HG02678 (cell line): ENCODE results near the gene EEPD1.
"Not testable (repeated sequence)": the region's sequence is repeated elsewhere in the genome, so short reads cannot be mapped to it uniquely, and the experiment has no call there.

Source experiments
- ATAC-seq: cut with Tn5 transposase; IDR thresholded peaks from one replicate; pipeline ENCODE4 v1.9.1; 2021; ENCODE audit warnings: mild to moderate bottlenecking, moderate library complexity; ENCODE audit not compliant: unreplicated experiment

The EEPD1 gene

DNA sequence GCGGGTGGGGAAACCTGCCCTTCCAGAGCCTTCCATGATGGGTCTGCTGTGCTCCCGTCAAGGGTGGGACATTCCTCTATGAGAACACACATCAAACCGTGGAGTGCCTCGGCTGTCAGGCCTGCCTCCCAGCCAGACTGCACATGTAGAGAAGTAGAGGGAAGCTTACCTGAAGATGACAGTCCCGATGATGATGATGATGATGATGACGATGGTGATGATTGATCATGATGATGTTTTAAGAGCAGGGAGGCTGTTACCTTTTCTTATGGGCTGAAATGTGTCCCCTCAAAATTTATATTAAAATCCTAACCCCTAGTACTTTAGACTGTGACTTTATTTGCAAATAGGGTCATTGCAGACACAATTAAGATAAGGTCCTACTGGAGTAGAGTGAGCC, 160.6 kb downstream of the EEPD1 start:
- ATAC-seq, result no peak

DNA sequence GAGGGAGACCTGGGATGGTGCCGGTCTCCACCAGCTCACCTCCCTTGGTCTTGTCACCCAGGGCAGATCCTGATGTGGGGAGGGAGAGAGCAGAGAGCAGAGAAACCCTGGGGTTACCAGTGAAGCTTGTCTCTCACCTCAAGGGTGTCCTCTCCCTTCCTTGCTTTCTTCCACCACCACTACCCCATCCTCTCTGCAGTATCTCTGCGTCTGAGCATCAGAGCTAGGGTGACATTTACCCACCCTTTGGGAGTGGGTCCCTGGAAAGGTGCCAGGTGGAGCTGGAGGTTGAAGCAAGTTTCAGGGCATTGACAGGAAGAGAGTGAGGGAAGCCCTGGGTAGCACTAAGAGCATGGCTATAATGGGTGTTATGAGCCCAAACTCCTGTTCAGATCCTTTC, 161.4 kb downstream of the EEPD1 start:
- no peak for ATAC-seq

DNA sequence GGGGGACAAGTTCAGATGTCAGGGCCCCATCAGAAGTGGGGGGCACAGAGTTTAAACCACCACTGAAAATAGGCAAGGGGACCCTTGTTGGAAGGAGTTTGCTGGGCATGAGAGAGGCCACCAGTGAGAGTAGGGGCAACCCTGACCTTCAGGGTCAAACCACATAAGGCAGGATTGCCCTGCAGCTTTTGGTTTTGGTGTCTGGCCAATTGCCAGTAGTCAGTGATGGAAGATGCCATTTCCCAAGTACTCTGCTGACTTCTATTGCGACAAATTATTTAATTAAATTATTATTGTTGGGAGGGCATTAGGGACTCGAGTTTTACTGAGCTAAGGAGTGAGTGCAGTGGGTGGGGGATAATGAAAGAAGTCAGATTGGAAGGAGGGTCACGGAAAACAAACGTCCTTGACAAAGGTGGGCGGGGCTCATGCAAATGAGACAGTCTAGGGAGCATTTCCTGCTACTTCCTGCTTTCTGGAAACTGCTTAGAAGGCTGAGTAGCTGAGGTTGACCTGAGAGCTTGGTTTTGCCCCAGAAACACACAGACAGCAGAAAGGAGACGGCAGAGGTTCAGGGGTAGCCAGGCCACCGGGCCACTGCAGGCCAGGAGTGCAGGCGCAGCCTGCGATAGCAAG, 162.4 kb downstream of the EEPD1 start:
- no peak for ATAC-seq

DNA sequence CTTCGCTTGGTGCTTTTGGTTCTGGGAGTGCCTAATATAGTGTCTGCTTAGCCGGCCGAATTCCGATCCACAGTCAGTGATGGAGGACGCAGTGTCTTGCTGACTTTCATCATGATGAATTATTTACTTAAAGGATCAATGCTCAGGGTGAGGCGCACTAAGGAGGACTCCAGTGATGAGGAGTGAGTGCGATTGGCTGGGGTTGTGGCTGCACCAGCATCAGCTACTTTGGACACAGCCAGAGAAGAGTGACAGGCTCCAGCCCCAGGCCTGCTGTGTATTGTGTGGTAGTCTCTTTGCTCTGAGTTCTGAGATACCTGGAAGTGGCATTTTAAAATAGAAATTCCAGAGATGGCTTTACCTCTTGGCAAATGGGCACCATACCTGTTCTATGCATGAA, 163.3 kb downstream of the EEPD1 start:
- no peak for ATAC-seq

DNA sequence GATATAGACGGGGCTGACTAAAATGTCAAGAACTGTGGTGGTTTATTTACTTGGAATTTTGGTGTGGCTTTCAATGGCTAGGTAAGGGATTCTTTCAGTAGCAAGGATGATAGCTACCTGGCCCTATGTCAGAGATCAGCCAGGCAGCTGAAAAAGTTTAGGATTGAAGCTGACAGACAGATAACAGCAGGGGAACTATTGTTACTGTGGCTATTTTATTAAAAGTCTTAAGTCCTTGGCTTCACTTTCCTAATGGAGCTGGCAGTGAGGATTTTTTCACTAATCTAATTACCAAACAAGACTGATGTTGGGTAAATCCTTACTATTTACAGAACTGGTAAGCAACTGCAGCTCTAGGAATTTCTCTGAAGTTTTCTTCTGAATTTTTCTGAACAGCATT, 164.2 kb downstream of the EEPD1 start:
- no peak for ATAC-seq

DNA sequence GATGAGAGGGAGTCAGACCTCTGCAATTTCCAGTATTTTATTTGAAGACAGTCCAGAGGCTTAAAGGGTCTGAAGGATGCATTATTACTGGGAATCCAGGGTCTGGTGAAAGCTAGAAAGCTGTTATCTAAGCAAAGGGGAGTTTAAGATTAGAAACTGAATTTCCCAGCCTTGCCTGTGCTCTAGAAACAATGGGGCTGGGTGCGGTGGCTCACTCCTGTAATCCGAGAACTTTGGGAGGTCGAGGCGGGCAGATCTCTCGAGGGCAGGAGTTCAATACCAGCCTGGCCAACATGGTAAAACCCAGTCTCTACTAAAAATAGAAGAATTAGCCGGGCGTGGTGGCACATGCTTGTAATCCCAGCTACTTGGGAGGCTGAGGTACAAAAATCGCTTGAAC, 165.1 kb downstream of the EEPD1 start:
- ATAC-seq, result no peak

DNA sequence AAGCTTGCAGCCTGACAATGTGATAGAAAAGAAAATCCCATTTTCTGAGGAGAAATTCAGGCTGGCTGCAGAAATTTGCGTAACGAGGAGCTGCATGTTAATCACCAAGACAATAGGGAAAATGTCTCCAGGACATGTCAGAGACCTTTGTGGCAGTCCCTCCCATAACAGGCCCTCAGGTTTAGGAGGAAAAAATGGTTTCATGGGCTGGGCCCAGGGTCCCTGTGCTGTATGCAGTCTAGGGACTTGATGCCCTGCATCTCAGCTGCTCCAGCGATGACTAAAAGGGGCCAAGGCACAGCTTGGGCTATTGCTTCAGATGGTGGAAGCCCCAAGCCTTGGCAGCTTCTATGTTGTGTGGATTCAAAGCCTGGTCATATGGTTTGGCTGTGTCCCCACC, 168.2 kb downstream of the EEPD1 start:
- ATAC-seq, result not testable (repeated sequence)

DNA sequence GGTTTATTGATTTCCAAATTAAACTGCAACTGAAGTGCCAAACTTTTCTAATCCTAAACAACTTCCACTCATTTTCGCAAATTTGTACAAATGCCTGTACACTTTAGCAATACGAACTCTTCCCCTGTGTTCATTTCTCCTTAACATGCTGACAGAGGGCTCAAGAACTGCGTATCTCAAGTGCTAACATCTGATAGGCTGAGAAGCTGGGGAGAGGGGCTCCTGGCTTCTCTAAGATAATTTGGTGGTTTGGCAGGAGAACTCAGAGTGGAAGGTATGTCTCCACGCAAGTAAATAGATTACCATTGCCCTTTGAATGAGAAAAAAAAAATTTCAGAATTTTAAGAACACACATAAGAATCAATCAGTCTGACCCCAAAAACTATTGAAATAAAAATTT, 183.3 kb downstream of the EEPD1 start:
- ATAC-seq, result no peak

DNA sequence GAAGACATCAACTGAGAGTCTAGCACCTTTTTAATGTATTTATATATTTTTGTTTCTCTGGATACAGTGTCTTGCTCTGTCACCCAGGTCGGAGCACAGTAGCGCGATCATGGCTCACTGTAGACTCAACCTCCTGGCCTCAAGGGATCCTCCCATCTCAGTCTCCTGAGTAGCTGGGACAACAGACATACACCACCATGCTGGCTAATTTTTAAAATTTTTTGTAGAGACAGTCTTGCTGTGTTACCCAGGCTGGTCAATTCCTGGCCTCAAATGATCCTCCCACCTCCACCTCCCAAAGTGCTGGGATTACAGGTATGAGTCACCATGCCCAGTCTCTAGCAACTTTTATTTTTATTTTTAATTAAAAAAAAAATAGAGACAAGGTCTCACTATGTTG, 185.2 kb downstream of the EEPD1 start:
- no peak for ATAC-seq

DNA sequence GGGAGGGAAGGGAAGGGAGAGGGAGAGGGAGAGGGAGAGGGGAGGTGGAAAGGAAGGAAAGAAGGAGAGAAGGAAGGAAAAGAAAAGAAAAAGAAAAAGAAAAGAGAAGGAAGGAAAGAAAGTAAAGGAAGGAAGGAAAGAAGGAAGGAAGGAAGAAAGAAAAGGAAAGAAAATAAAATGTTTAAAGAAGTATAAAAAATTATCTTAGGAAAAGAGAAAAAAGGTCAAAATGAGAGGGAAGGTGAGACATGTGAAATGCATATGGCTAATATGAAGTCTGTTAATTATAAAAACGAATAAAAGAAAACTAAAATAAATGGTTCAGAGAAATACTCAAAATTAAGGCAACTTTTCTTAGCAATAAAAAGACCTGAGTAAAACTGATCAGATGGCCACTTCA, 190.5 kb downstream of the EEPD1 start:
- ATAC-seq, result no peak

DNA sequence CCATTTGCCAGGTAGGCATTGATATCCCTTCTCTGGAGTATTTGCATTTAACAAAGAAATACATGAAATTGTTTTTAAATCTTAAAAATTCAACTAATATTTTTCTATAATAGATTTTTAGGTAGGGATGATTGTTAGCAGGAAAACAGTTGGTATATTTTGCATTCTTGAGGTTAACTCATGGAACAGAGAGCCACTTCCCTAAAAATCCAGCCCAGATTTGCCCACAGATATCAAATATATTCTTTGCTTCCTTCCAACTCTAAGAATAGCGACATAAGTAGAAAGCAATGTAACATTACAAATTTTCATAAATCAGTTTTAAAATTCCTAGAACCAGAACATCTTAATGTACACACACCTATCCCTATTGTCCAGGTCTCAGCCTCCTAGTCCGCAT, 191.6 kb downstream of the EEPD1 start:
- ATAC-seq, result no peak

DNA sequence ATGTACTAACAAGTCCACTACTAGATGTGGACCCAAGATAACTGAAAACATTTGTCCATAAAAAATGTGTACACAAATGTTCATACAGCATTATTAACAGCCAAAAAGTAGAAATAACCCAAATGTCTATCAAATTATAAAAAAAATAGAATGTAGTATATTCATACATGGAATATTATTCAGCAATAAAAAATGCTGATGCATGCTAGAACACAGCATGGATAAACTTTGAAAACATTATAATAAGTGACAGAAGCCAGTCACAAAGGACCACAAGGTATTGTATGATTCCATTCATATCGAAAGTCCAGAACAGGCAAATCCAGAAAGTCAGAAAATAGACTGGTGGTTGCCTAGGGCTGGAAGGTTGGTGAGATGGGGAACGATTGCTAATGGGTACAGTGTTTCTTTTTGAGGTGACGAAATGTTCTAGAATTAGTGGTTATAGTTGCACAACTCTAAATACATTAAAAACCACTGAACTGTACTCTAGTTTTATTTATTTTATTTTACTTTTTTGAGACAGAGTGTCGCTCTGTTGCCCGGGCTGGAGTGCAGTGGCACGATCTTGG, 193.3 kb downstream of the EEPD1 start:
- ATAC-seq, result no peak

DNA sequence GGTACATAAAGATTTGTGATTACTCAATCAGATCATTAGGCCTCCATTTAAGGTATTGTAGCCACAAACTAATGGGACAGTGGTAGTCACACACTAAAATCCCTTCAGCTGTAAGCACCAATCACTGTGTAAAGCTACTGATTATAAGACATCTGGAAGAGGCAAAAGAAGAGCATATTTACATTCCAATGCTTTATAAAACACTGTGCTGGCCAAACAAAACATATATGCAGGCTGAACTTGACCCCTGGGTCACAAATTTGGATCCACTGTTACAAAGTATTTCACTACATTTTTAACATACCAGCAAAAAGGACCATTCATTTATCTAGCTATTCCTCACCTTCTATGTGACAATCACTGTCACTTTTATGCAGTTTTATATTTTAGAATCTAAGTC, 195.2 kb downstream of the EEPD1 start:
- ATAC-seq, result no peak

DNA sequence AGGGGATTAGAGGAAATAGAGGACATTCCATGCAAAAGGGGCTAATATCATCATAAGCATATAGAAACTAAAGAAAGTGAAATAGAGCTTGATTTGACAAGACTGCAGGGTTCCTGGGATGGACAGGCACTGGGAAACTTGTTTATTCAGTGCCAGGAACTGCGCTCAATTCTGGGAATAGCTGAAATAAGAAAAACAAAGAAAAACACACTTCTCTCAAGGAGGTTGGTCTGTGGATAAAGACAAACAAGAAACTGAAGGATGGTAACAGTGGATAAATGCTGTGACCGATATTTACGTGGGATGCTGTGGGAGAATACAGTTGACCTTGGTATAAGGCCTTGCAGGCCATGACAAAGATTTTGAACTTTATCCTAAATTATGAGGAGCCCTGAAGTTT, 195.7 kb downstream of the EEPD1 start:
- no peak for ATAC-seq

DNA sequence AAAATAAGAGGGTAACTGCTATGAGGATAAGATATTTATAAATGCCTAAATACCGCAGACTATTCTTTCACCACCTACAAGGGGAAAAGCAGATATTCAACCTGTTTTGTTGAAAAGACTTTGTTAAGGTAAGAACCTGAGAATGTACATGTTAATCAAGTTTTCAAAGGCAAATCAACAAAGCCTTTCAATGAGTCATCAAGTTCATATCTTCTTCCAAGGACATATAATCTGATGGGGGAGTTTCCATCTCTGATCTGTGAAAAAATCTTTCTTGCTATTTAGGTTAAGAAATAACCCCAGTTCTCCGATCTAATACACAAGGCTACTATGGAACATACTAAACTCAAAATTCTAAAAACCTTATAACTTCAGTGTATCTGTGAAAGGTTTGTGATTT, 196.6 kb downstream of the EEPD1 start:
- ATAC-seq, result no peak
